ENCODE data around the gene STX16.

The STX16 gene, protein sequence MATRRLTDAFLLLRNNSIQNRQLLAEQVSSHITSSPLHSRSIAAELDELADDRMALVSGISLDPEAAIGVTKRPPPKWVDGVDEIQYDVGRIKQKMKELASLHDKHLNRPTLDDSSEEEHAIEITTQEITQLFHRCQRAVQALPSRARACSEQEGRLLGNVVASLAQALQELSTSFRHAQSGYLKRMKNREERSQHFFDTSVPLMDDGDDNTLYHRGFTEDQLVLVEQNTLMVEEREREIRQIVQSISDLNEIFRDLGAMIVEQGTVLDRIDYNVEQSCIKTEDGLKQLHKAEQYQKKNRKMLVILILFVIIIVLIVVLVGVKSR

DNA sequence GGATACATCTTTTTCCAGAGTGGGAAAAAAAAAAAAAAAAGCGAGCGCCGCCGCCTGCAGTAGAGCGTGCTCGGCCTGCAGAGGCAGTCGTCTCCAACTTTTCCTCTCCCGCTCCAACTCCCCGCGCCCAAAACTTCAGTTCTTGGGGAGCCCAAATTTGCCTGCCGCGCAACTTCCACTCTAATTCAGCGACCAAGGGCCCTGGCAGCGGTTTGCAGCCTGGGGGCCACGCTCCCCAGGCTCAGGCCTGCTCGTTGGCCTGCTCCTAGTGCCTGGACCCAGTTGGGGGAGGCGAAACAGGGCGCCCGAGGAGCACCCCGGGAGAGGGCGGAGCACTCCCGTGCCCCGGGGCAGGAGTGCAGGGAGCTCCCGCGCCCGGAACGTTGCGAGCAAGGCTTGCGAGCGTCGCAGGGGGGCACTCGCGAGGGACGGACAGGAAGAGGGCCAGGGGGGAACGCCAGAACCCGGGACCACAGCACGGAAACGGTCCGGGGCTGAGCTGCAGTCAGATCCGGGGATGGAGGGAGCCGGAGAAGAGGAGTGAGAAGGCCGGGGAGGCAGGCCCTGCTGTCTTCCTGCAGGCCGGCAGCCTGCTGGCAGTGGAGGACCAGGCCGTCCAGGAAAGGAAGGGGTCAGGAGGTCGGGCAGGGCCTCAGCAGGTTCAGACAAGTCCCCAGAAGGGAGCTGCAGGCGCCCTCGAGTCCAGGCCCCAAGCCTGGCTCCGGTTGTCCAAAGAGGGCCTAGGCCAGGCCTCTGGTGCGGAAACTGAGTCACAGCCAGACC, at the start of gene STX16:
Gene STX16 (plus strand): TSS at position 508 of the 783 bp plus-strand sequence. CDS start 724 bp downstream, outside the sequence.
- DNase-seq (ENCODE audit: low spot score), result peak; percentile 92

DNA sequence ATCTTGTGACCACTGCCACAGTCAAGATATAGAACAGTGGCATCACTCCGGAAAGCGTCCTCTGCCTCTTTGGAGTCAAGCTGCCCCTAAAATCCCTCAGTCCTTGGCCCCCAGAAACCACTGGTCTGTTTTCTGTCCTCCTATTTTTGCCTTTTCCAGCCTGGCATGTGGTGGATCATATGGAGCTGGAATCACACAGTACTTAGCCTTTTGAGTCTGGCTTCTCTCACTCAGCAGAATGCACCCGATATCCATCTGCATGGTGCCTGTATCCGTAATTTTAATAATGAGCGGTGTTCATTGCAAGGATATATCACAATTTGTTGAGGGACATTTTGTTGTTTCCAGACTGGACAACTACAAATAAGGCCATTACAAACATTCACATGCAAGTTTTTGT, 49.0 kb upstream of the STX16 start:
- DNase-seq (ENCODE audit: low spot score), result no peak

DNA sequence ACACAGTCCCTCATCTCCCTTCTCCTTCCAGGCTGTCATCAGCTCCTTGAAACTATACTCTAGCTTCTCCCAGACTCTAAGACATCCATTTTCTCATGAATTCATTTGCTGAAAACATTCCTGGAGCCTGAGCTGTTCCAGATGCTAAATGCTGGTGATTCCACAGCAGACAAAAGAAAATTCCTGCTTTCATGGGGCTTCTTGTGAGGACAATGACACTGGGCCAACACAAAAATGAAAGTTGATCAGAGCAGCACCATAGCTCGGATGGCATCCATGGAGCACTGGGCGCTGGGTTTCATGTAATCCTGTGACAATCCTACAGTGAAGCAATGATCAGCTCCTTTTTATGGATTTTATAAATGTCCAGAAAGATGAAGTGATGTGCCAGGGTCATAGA, 47.4 kb upstream of the STX16 start:
- DNase-seq (ENCODE audit: low spot score), result no peak

DNA sequence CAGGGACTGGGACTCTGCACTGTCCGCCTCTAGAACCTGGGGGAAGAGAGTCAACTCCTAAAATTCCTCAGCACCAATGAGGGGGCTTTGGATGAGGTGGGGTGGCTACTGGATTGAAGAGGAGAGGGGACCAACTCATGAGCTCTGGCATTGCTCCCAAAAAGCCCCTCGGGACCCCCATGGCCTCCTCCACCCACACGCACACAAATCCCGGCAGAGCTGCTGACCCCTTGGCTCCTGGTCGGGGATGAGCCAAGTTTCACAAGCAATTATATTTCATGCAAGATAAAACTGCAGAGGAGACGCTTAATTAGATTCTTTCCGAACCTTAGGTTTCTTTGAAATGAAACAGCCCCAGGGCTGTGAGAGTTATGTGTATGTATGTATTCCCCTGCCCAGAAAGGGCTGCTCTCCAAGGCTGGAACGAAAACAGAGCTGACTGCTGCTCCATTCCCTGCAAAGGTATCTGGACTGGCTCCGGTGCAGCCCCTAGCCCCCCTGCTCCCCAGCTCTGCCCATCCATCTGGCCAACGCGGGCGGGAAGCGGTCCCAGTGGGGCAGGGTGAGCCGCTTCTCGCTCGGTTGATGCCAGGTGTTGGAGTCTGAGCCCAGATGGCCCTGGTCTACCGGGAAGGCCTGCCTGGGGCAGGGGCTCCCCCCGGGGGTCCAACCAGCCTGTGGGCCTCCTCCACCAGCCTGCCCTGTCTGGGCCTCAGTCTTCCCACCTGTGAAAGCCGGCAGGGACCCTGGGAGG, 46.8 kb upstream of the STX16 start:
- DNase-seq (ENCODE audit: low spot score), result no peak

DNA sequence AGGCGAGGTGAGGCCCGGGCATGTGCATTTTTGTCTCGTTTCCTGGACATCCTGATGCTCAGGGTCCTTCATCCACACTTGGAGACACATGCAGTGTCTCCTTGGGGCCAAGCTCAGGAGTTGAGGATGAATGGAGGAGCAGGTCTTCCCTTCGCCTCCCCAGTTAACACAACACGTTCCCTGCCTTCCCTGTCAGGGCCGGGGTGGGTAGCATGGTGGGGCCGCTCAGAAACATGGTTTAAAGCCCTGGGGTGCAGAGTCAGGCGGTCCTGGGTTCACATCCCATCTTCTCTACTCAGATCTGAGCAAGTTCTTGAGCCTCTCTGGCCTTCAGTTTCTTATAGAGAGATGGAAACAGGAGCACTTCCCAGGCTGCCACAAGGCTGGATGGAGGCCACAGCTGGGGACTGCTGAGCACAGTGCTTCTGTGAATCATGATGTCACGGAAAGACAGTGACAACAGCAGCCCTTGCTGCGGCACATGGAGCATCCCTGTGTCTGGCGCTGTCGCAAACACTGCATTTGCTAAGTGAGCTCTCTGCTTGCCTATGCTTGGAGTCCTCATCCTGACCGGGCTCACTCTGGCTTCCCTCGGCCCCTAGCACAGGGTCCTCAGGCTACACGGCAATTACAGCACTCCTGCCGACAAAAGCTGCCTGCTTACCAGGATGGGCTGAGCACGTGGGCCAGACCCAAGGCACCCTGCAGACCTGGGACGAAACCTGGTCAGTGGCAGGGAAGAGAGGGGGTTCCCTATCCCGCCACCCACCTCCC, 45.6 kb upstream of the STX16 start:
- no peak for DNase-seq (ENCODE audit: low spot score)

DNA sequence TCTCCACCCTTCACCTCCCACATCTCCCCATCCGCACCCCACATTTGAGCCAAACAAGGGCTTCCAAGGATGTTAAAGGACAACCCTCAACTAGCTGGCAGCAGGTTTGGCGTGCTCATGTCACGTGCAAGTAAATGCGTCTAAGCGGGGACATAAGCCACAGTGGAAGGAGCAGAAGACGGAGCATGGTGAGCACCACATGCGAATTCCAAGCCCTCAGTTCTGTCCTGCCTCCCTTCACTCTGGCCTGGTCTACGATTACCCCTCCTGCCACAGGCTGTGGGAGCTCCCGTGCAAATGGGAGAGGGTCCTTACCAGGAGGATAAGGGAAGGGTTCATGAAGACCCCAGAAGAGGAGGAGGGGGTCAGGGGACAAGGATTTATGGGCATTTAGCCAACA, 44.9 kb upstream of the STX16 start:
- no peak for DNase-seq (ENCODE audit: low spot score)

DNA sequence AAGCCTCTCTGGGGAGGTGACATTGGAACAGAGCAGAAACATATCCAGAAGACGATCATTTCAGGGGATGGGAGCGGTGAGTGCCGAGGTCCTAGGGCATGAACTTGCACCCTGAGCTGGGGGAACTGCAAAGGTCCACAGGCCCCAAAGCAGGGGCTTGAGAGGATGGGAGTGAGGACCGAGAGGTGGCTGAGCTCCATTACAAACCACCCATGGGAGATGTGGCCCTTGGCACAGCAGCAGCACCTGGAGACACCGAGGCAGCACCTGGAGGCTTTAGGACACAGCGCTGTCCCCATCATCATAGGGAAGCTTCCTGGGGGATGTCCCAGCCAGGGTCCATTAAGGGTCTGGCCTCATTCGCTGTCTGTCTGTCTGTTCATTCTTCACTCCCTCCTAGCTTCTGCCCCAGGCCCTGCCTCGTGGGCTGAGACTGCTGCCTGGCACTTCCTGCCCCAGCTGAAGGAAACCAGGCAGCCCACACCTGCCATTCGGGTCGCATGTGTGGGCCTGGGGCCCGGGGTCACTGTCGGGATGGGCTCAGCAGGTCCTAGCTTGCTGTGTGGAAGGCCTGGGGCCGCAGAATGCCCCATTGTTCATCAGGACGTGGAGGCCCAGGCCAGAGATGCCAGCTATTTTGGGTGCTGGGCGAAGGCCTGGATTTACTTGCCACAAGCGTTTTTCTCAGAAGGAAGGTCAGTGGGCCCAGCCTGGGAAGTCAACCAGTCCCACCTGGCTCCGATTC, 42.8 kb upstream of the STX16 start:
- DNase-seq (ENCODE audit: low spot score), result no peak

DNA sequence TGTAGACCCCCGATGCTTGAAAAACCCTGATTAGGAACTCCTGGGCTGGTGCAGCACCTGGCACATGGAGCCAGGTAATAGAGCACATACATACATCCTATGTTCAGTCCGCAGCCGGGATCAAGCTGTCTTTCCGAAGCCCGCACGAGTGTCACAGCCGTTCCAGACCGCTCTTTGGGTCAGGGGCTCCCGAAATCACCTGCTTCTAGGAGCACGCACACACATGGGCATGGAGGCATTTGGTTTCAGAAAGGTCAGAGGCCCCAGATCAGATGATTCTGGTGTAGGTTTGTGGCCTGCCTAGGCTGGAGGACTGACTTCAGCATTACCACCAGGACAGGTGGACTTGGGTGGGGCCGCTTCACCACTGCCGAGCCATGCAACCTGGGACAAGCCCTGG, 42.1 kb upstream of the STX16 start:
- no peak for DNase-seq (ENCODE audit: low spot score)

DNA sequence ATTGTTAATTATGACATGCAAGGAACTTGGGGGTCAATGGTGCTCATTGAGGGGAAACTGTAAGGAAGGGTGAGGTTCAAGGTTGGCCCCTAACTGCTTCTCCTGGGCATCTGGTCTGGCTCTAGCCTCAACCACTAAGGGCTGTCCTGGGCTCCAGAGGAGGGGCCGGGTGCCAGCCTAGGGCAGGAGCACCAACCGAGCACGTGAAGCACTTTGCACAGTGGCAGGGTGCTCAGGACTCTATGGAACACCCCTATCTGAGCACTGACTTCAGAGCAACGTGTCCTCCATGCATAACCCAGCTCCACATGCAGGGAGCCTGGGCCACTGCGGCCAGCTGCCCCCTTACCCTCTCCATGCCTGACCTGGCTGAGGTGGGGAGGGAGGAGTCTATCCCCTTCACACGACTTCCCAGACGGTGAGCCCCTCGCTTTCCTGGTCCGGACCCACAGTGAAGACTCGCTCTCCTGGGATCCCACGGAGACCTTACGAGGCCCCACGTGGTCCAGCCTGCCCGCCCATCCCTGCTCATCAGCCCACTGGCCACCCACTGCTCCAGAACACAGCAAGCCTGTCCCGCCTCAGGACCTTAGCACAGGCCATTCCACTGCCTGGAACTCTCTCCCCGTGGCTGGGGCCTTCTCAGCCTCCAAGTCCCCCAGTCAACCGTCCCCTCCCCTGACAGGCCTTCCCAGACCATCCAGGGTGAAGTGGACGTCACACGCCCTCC, 40.8 kb upstream of the STX16 start:
- no peak for DNase-seq (ENCODE audit: low spot score)

DNA sequence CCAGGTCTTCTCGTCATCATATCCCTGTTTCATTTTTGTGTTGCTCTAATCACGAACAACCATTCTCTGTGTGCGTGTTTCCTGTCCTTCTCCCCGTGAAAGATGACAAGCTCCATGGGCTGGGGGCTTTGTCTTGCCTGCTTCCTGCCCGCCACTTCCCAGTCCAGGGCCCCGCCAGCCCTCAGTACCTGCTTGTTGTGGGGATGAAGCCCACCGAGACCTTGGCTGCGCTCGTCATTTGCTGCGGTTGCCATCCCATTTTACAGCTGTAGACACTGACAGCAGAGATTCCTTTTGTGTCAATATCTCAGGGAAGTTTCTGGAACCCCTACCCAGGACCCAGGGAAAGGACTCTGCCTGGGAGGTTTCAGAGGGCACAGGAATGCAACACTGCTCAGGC, 40.3 kb upstream of the STX16 start:
- DNase-seq (ENCODE audit: low spot score), result no peak

DNA sequence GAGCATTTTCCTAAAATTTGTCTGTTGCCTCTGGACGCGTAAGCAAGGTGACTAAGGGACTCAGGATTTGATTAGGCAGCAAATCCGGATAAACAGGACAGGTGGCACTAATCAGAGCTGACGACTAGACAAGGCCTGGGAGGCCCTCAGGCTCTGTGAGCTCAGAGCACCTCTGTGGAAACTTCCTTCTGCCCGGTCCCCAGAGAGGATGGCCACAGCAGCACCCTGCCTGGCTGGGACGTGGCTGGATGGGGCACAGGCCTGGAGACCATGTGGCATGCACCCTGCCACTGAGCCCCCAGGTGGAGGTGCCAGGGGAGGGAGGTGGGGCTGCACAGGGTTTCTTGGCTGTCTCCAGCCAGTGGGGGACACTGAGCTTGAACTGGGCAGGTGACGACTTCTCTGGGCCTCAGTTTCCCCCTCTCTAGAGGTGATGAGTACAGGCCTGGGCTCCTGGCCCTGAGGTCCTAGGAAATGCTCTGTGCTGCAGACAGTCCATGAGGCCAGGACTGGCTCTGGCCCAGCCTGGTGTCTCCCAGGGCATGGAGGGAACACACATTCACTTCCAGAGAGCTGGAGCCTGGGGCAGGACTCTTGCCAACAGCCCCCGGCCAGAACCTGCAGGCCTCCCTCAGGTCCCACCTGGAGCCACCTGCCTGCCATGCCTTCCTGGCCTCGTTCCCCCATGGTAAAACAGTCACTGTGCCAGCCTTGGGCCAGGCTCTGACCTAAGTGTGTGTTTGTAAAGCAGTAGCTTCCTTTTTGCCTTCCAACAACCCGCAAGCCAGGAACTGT, 39.6 kb upstream of the STX16 start:
- no peak for DNase-seq (ENCODE audit: low spot score)

DNA sequence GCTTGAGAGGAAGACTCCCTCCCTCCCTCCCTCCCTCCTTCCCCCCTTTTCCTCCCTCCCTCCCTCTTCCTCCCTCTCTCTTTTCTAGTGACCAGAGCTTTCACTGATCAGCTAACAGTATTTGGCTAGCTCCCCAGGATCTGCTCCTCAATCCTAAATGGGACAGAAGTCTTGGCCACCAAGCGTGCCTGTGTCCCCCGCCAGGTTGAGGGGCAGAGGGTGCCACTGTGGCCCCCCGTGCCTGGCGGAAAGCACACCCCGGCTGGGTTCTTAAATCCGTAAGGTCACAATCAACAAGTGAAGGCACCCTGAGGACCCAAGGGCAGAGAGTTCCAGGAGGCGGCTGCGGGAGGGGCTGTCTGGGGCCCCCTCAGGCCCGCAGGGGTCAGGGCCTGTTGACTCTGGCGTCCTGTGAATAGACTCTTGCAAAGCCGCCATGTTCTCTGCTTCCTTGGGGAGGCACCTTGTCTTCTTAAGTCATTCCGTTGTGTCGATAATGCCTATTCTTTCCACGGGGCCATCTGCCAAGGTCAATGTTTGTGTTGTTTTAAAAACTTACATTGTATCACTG, 38.9 kb upstream of the STX16 start:
- DNase-seq (ENCODE audit: low spot score), result no peak

DNA sequence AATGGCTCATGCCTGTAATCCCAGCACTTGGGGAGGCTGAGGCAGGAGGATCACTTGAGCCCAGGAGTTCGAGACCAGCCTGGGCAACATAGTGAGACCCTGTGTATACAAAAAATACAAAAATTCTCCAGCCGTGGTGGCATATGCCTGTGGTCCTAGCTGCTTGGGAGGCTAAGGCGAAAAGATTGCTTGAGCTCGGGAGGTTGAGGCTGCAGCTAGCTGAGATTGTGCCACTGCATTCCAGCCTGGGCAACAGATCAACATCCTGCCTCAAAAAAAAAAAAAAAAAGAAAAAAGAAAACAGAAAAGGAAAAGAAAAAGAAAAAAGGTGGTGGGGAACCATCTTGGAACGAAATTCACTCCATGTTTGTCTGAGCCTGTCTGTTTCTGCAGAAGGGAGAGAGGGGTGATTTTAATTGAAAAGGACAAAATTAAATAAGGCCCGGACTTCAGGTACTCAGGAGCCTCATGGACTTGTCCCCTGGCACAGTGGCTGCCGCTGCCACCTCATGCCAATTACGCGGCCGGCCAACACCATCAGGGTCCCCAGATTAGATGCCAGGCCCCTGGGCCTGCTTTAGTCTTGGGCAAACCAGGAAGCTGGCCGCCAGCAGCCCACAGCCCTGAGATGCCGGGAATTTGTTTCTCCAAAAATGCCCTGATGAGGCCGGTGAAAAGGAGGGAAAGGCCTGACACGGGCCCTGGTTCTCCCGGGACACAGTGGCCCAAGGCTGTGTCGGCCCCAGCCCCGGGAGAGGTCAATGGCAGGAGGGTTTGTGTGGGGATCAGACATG, 37.8 kb upstream of the STX16 start:
- no peak for DNase-seq (ENCODE audit: low spot score)

DNA sequence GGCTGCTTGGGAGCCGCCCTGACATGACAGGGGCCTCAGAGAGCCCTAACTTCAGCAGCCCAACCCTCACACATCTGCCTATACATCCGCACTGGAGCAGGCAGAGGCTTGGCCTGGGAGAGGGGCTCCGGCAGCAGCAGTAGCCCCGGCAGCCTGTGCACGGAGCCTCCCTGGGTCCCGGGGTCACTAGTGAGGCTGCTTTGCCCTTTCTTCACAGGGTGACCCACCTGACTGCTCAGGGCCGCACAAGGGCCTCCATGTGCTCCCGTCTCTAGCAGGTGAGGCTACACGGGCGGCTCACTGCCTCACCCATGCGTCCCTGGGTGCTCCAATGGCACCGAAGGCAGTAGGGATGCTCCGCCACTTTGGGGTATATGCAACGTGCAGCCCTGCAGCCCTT, 36.7 kb upstream of the STX16 start:
- DNase-seq (ENCODE audit: low spot score), result no peak

DNA sequence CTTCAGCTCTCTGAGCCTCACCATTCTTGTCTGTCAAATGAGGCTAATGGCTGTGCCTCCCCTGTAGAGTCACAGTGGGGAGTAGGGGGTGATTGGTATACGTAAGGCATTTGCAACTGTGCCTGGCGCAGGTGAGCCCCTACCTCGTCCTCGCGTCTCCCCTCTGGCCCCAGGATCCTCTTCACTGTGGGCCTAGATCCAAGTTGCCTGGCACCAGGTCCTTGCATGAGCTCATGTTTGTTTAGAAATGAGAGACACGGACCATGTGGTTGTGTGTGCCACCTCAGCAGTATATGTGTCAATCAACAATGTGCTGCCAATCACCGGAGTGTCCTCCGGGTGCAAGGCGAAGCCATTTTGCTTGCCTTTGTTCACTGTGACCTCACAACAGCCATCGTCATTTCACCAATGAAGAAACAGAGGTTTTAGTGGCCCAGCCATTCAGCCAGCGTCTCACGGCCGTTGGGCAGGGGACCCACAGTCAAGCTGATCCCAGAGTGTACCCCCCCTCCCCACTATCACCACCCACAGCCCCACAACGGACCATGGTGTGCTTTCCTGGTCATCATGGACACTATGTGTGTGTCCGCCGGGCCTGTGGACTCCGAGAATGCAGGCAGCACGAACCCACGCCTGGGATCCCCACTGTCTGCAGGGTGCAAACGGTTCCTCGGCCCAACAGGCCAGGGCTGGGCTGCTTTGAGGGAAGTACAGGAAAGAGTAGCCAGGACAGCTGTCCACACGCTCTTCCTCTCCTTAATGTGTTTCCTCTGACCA, 35.9 kb upstream of the STX16 start:
- no peak for DNase-seq (ENCODE audit: low spot score)

DNA sequence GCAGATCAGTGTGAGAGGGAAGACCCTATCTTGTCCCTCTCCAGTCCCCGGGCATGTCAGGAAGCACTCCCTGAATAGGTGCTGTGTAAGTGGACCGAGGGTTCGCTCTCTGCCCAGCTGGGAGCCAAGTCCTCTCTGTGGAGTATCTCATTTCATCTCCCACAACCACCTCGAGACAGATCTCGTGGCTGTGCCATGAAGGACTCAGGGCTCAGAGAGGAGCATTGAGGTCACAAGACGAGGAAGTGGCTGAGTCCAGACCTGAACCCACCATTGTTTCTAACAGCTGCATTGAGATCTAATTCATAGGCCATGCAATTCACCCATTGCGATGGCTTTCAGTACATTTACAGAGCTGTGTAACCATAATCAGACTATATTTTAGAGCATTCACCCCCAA, 34.7 kb upstream of the STX16 start:
- no peak for DNase-seq (ENCODE audit: low spot score)

DNA sequence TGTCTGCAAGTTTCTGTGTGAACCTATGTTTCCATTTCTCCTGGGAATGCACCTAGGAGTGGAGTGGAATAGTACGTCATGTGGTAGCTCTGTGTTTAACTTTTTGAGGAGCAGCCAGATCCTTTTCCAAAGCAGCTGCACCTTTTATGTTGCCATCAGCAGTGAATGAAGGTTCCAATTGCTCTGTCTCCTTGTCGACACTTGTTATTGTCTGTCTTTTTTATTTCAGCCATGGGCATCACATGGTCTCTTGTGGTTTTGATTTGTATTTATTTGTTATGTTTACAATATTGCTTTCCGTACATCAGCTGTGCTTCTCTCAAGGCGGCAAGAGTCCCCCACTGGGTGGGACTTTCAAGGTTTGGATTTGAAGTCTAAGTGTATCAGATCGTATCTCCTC, 33.9 kb upstream of the STX16 start:
- DNase-seq (ENCODE audit: low spot score), result no peak

Measured in hematopoietic multipotent progenitor cell treated with erythropoietin and hydrocortisone succinate and interleukin-3 and kit ligand, for 15 days (in vitro differentiated cells).